Measurements from ENCODE around the gene ATCAY.

The ATCAY gene

GRCh38 chr19:3968556-3969434 lies 88.3 kb downstream of the ATCAY start:
- peaks cover 9 to 45% (median 34%) of the 10 kb centered on the region in 5 donors for H3K4me1 ChIP-seq (ENCODE audit: control insufficient read depth in 5 of 5, insufficient read depth in 5 of 5, low read length in 5 of 5)
- H3K27ac ChIP-seq (ENCODE audit: low read depth, low read length) = peak overlapping the region; percentile 90
- H3K9me3 ChIP-seq (ENCODE audit: control insufficient read depth in 5 of 5, low read length in 5 of 5) = no peaks in the 10 kb centered on the region
- peak overlapping the region in 4 of 5 donors; percentile 44 to 89 (median 80) for H3K4me3 ChIP-seq (ENCODE audit: low read depth in 1 of 5, low read length in 5 of 5)
- peaks cover 0 to 40% (median 30%) of the 10 kb centered on the region in 5 donors for H3K36me3 ChIP-seq (ENCODE audit: control insufficient read depth in 5 of 5, insufficient read depth in 5 of 5, low read length in 5 of 5)
- H3K9ac ChIP-seq (ENCODE audit: low read length in 5 of 5) = peak overlapping the region in 3 of 5 donors; percentile 56 to 91 (median 87)
- no peaks in the 10 kb centered on the region for H3K27me3 ChIP-seq (ENCODE audit: control insufficient read depth in 5 of 5, insufficient read depth in 4 of 5, low read length in 5 of 5)

- H3K27me3 ChIP-seq (ENCODE audit: control insufficient read depth in 5 of 5, insufficient read depth in 4 of 5, low read length in 5 of 5) = no peaks in the 10 kb centered on the region
- H3K9ac ChIP-seq (ENCODE audit: low read length in 5 of 5) = peak overlapping the region; percentile 81 to 95 (median 91)
- no peaks in the 10 kb centered on the region for H3K9me3 ChIP-seq (ENCODE audit: control insufficient read depth in 5 of 5, low read length in 5 of 5)
- H3K36me3 ChIP-seq (ENCODE audit: control insufficient read depth in 5 of 5, insufficient read depth in 5 of 5, low read length in 5 of 5) = peaks cover 0 to 32% (median 23%) of the 10 kb centered on the region in 5 donors
- H3K4me1 ChIP-seq (ENCODE audit: control insufficient read depth in 5 of 5, insufficient read depth in 5 of 5, low read length in 5 of 5) = peaks cover 9 to 45% (median 34%) of the 10 kb centered on the region in 5 donors
- H3K4me3 ChIP-seq (ENCODE audit: low read depth in 1 of 5, low read length in 5 of 5) = peak overlapping the region; percentile 73 to 89 (median 86)
- H3K27ac ChIP-seq (ENCODE audit: low read depth, low read length) = peak overlapping the region; percentile 90
These were observed 89.2 kb downstream of the ATCAY start for GRCh38 chr19:3969435-3970312.

GRCh38 chr19:3970313-3970807 lies 89.9 kb downstream of the ATCAY start:
- Histone ChIP-seq H3K27ac (ENCODE audit: low read depth, low read length) (peak overlapping the region; percentile 90), H3K4me1 (ENCODE audit: control insufficient read depth in 5 of 5, insufficient read depth in 5 of 5, low read length in 5 of 5) (peaks cover 9 to 45% (median 34%) of the 10 kb centered on the region in 5 donors), H3K4me3 (ENCODE audit: low read depth in 1 of 5, low read length in 5 of 5) (peak overlapping the region; percentile 73 to 89 (median 86)), H3K9me3 (ENCODE audit: control insufficient read depth in 5 of 5, low read length in 5 of 5) (no peaks in the 10 kb centered on the region), H3K9ac (ENCODE audit: low read length in 5 of 5) (peak overlapping the region; percentile 81 to 95 (median 91)), H3K36me3 (ENCODE audit: control insufficient read depth in 5 of 5, insufficient read depth in 5 of 5, low read length in 5 of 5) (peaks cover 0 to 29% (median 19%) of the 10 kb centered on the region in 5 donors), H3K27me3 (ENCODE audit: control insufficient read depth in 5 of 5, insufficient read depth in 4 of 5, low read length in 5 of 5) (no peaks in the 10 kb centered on the region)

GRCh38 chr19:3970808-3971598 lies 90.5 kb downstream of the ATCAY start, which contains the start of gene DAPK3:
Gene DAPK3, minus strand, starts transcription at chr19:3971099. Its CDS starts 1,364 bp downstream, at chr19:3969735.
- Histone ChIP-seq H3K4me3 (ENCODE audit: low read depth in 1 of 5, low read length in 5 of 5) (peak within 1 kb of the TSS; percentile 73 to 89 (median 86)), H3K9ac (ENCODE audit: low read length in 5 of 5) (peak within 1 kb of the TSS; percentile 81 to 95 (median 91)), H3K4me1 (ENCODE audit: control insufficient read depth in 5 of 5, insufficient read depth in 5 of 5, low read length in 5 of 5) (peaks cover 9 to 42% (median 34%) of the 10 kb centered on the region in 5 donors), H3K36me3 (ENCODE audit: control insufficient read depth in 5 of 5, insufficient read depth in 5 of 5, low read length in 5 of 5) (peaks cover 0 to 29% (median 21%) of the 10 kb centered on the region in 5 donors), H3K27me3 (ENCODE audit: control insufficient read depth in 5 of 5, insufficient read depth in 4 of 5, low read length in 5 of 5) (no peaks in the 10 kb centered on the region), H3K27ac (ENCODE audit: low read depth, low read length) (peak within 1 kb of the TSS; percentile 90), H3K9me3 (ENCODE audit: control insufficient read depth in 5 of 5, low read length in 5 of 5) (no peaks in the 10 kb centered on the region)

GRCh38 chr19:3975144-3975543 lies 94.7 kb downstream of the ATCAY start:
- Histone ChIP-seq H3K9ac (ENCODE audit: low read length in 5 of 5) (no peak overlapping the region), H3K27me3 (ENCODE audit: control insufficient read depth in 5 of 5, insufficient read depth in 4 of 5, low read length in 5 of 5) (no peaks in the 10 kb centered on the region), H3K4me1 (ENCODE audit: control insufficient read depth in 5 of 5, insufficient read depth in 5 of 5, low read length in 5 of 5) (peaks cover 0 to 11% (median 6%) of the 10 kb centered on the region in 5 donors), H3K4me3 (ENCODE audit: low read depth in 1 of 5, low read length in 5 of 5) (no peak overlapping the region), H3K27ac (ENCODE audit: low read depth, low read length) (no peak overlapping the region), H3K36me3 (ENCODE audit: control insufficient read depth in 5 of 5, insufficient read depth in 5 of 5, low read length in 5 of 5) (peaks cover 0 to 52% (median 45%) of the 10 kb centered on the region in 5 donors), H3K9me3 (ENCODE audit: control insufficient read depth in 5 of 5, low read length in 5 of 5) (no peaks in the 10 kb centered on the region)

- Histone ChIP-seq H3K27me3 (ENCODE audit: control insufficient read depth in 5 of 5, insufficient read depth in 4 of 5, low read length in 5 of 5) (no peaks in the 10 kb centered on the region), H3K4me1 (ENCODE audit: control insufficient read depth in 5 of 5, insufficient read depth in 5 of 5, low read length in 5 of 5) (peaks cover 0 to 6% (median 3%) of the 10 kb centered on the region in 5 donors), H3K9ac (ENCODE audit: low read length in 5 of 5) (no peak overlapping the region), H3K9me3 (ENCODE audit: control insufficient read depth in 5 of 5, low read length in 5 of 5) (no peaks in the 10 kb centered on the region), H3K36me3 (ENCODE audit: control insufficient read depth in 5 of 5, insufficient read depth in 5 of 5, low read length in 5 of 5) (peaks cover 0 to 57% (median 50%) of the 10 kb centered on the region in 5 donors), H3K4me3 (ENCODE audit: low read depth in 1 of 5, low read length in 5 of 5) (no peak overlapping the region), H3K27ac (ENCODE audit: low read depth, low read length) (peak overlapping the region; percentile 54)
These were observed 95.2 kb downstream of the ATCAY start for GRCh38 chr19:3975637-3976087.

GRCh38 chr19:3976495-3977241 lies 96.2 kb downstream of the ATCAY start:
- H3K4me1 ChIP-seq (ENCODE audit: control insufficient read depth in 5 of 5, insufficient read depth in 5 of 5, low read length in 5 of 5) = peaks cover 0 to under 1% (median 0%) of the 10 kb centered on the region in 5 donors
- H3K27me3 ChIP-seq (ENCODE audit: control insufficient read depth in 5 of 5, insufficient read depth in 4 of 5, low read length in 5 of 5) = no peaks in the 10 kb centered on the region
- H3K9me3 ChIP-seq (ENCODE audit: control insufficient read depth in 5 of 5, low read length in 5 of 5) = no peaks in the 10 kb centered on the region
- H3K4me3 ChIP-seq (ENCODE audit: low read depth in 1 of 5, low read length in 5 of 5) = no peak overlapping the region
- peaks cover 0 to 67% (median 61%) of the 10 kb centered on the region in 5 donors for H3K36me3 ChIP-seq (ENCODE audit: control insufficient read depth in 5 of 5, insufficient read depth in 5 of 5, low read length in 5 of 5)
- no peak overlapping the region for H3K27ac ChIP-seq (ENCODE audit: low read depth, low read length)
- no peak overlapping the region for H3K9ac ChIP-seq (ENCODE audit: low read length in 5 of 5)

Data from subcutaneous abdominal adipose tissue (tissue), 5 donors.